OCI-LY1 (cell line): Measurements from ENCODE around the gene NUDT9.

Experiments
- H2AFZ ChIP-seq: fragments of 200-600 bp; sonication (generic), shearing (Covaris generic); 2 replicates; pipeline ENCODE4 v1.6.0; 2014; ENCODE audit warnings: antibody characterized with exemption, mild to moderate bottlenecking, low read length
- H3F3A ChIP-seq: fragments of 200-600 bp; sonication (generic), shearing (Covaris generic); 2 replicates; pipeline ENCODE4 v1.6.0; 2014; ENCODE audit warnings: mild to moderate bottlenecking, antibody characterized with exemption, low read length, moderate library complexity; ENCODE audit not compliant: insufficient read depth
- H3K27ac ChIP-seq: fragments of 200-600 bp; sonication (generic); 2 replicates; pipeline ENCODE4 v1.5.1; 2014; ENCODE audit warnings: low read length, mixed run types, mild to moderate bottlenecking, low read depth; ENCODE audit not compliant: poor library complexity, severe bottlenecking
- H3K27me3 ChIP-seq: fragments of 200-600 bp; sonication (generic); 2 replicates; pipeline ENCODE4 v1.6.0; 2014; ENCODE audit warnings: antibody characterized with exemption, mild to moderate bottlenecking, low read length, moderate library complexity; ENCODE audit not compliant: insufficient read depth
- H3K36me3 ChIP-seq: fragments of 200-600 bp; sonication (generic); 2 replicates; pipeline ENCODE4 v1.6.1; 2014; ENCODE audit warnings: mild to moderate bottlenecking, antibody characterized with exemption, low read length, moderate library complexity, mixed read lengths; ENCODE audit not compliant: insufficient read depth
- H3K4me1 ChIP-seq: fragments of 200-600 bp; sonication (generic); 2 replicates; pipeline ENCODE4 v1.5.1; 2014; ENCODE audit warnings: mild to moderate bottlenecking, low read length, moderate library complexity; ENCODE audit not compliant: insufficient read depth, severe bottlenecking
- H3K4me2 ChIP-seq: fragments of 200-600 bp; sonication (generic), shearing (Covaris generic); 2 replicates; pipeline ENCODE4 v1.6.1; 2014; ENCODE audit warnings: low read length
- H3K4me3 ChIP-seq: fragments of 200-600 bp; sonication (generic); 2 replicates; pipeline ENCODE4 v1.5.1; 2014; ENCODE audit warnings: low read length, low read depth, mild to moderate bottlenecking, mixed read lengths; ENCODE audit not compliant: poor library complexity, severe bottlenecking
- H3K79me2 ChIP-seq: fragments of 200-600 bp; shearing (Covaris generic); 2 replicates; pipeline ENCODE4 v1.6.1; 2016; ENCODE audit warnings: mixed run types, low read length, mixed read lengths; ENCODE audit not compliant: insufficient read depth
- H3K9ac ChIP-seq: fragments of 200-600 bp; sonication (generic), shearing (Covaris generic); 2 replicates; pipeline ENCODE4 v1.6.1; 2014; ENCODE audit warnings: mild to moderate bottlenecking, low read length, mixed read lengths
- H3K9me2 ChIP-seq: fragments of 200-600 bp; sonication (generic), shearing (Covaris generic); 2 replicates; pipeline ENCODE4 v1.6.1; 2014; ENCODE audit warnings: low read depth, mild to moderate bottlenecking, low read length, mixed read lengths
- H3K9me3 ChIP-seq: fragments of 200-600 bp; shearing (Covaris generic); 2 replicates; pipeline ENCODE4 v1.6.1; 2014; ENCODE audit warnings: low read length, mixed read lengths
- H4K20me1 ChIP-seq: fragments of 200-600 bp; sonication (generic), shearing (Covaris generic); 2 replicates; pipeline ENCODE4 v1.6.0; 2016; ENCODE audit warnings: mild to moderate bottlenecking, low read length; ENCODE audit not compliant: insufficient read depth
- CTCF ChIP-seq: fragments of 200-600 bp; sonication (generic), shearing (Covaris generic); IDR thresholded peaks from 2 replicates; pipeline ENCODE4 v1.5.1; 2017; ENCODE audit warnings: mild to moderate bottlenecking, antibody characterized with exemption, low read length, moderate library complexity, mixed read lengths
- EZH2 ChIP-seq: fragments of 200-600 bp; sonication (generic), shearing (Covaris generic); IDR thresholded peaks from 2 replicates; pipeline ENCODE4 v1.8.0; 2017; ENCODE audit warnings: borderline replicate concordance, mixed run types, mild to moderate bottlenecking, antibody characterized with exemption, low read length, moderate library complexity, mixed read lengths

NUDT9 gene

GRCh38 chr4:87428979-87429378 is 6.6 kb downstream of the NUDT9 start:
- Histone ChIP-seq H3K9me2 (no peaks in the 10 kb centered on the region), H3K4me2 (no peak overlapping the region), H3F3A (no peaks in the 10 kb centered on the region), H3K9me3 (no peaks in the 10 kb centered on the region), H3K27me3 (no peaks in the 10 kb centered on the region), H3K4me1 (peaks cover 31% of the 10 kb centered on the region), H2AFZ (no peak overlapping the region), H3K36me3 (no peaks in the 10 kb centered on the region), H4K20me1 (no peaks in the 10 kb centered on the region), H3K9ac (no peak overlapping the region), H3K4me3 (no peak overlapping the region), H3K27ac (no peak overlapping the region), H3K79me2 (peaks cover 85% of the 10 kb centered on the region)
- TF ChIP-seq CTCF (no peak), EZH2 (no peak)

- H3K4me2 ChIP-seq: no peak overlapping the region
- H3K36me3 ChIP-seq: peaks cover 3% of the 10 kb centered on the region
- TF ChIP-seq EZH2 (no peak), CTCF (no peak)
- H3F3A ChIP-seq: no peaks in the 10 kb centered on the region
- H3K27me3 ChIP-seq: no peaks in the 10 kb centered on the region
- no peaks in the 10 kb centered on the region for H4K20me1 ChIP-seq
- no peaks in the 10 kb centered on the region for H3K9me2 ChIP-seq
- no peaks in the 10 kb centered on the region for H3K9me3 ChIP-seq
- no peak overlapping the region for H3K9ac ChIP-seq
- H3K4me3 ChIP-seq: no peak overlapping the region
- H3K4me1 ChIP-seq: peaks cover 21% of the 10 kb centered on the region
- no peak overlapping the region for H2AFZ ChIP-seq
- peaks cover 82% of the 10 kb centered on the region for H3K79me2 ChIP-seq
- H3K27ac ChIP-seq: no peak overlapping the region
These were observed 7.7 kb downstream of the NUDT9 start for GRCh38 chr4:87430038-87430437.

DNA sequence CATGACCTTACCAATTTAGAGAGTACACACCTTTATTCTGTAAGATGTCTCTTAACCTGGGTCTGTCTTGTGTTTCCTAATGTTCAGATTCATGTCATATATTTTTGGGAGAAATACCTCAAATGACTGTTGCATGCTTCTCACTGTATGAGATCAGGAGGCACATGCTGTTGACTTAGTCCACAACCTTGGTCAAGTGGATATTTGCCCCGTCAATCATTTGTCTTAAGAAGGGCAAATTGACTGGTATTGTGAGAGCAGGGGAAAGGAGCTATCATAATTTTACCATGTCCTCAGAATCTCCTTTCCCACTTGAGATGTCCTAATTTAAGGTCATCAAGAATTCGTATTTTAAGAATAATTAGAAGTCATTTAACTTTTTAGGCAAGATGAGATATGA is 11.0 kb downstream of the NUDT9 start:
- H3K36me3 ChIP-seq: peaks cover 31% of the 10 kb centered on the region
- H3K9me2 ChIP-seq: no peaks in the 10 kb centered on the region
- H3F3A ChIP-seq: no peaks in the 10 kb centered on the region
- no peaks in the 10 kb centered on the region for H3K27me3 ChIP-seq
- H3K9me3 ChIP-seq: no peaks in the 10 kb centered on the region
- no peak overlapping the region for H3K4me2 ChIP-seq
- H4K20me1 ChIP-seq: no peaks in the 10 kb centered on the region
- H3K79me2 ChIP-seq: peaks cover 68% of the 10 kb centered on the region
- no peak for TF ChIP-seq CTCF
- TF ChIP-seq EZH2: no peak
- peaks cover 6% of the 10 kb centered on the region for H3K4me1 ChIP-seq
- no peak overlapping the region for H3K27ac ChIP-seq
- H3K4me3 ChIP-seq: no peak overlapping the region
- H3K9ac ChIP-seq: no peak overlapping the region
- no peak overlapping the region for H2AFZ ChIP-seq
